ENCODE data around the gene IFNW1.

The IFNW1 gene

DNA sequence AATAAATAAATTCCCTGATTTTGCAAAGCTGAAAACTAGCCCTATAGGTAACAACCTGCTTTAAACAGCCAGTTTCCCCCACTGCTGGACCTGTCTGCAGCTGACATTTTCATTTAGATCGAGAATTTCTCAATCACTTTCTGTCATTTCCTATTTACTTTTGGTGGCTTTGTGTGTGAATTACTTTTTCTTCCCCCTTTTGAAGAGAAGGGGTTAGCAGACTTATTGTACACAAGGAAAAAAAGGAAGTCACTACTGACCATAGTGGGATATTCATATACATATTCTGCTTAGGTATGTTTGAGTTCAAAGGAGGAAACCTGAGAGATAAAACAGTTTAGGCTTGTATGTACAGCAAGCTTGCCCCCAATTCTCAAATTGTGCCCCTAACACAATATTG, 36.8 kb downstream of the IFNW1 start:
- DNase-seq: no peak

DNA sequence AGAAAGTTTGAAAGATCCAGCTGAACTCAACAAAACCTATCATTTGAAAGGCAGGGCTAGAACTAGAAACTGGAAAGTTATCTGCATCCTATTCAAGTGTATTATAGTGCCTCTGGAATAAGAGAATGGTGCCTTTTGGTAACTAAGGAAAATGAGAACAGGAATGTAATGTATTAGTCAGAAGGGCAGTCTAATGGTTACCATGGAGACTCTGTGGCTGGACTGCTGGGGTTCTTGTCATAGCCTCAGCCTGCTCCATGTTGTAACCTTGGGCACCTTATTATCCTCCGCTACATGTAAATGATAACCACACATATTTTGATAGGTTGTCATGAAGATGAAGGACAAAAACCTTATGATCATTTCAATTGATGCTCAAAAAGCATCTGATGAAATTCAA, 39.3 kb downstream of the IFNW1 start:
- no peak for DNase-seq

DNA sequence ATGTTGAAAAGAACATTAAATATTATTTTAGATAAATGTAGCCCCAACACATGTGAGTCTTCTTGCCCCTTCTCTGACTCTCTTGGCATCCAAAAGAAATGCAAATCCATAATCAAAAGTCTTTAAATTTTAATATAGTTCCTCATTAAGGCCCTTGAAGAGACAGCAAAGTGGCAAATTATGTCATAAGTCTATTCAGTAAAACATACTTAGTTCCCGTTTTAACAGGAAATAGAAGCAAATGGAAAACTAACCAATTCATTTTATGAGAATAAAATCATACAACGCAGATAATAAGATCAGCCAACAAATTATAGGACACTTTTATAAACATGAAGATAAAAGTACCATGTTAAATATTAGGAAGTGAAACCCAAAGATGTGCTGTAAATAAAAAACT, 43.8 kb downstream of the IFNW1 start:
- no peak for DNase-seq

DNA sequence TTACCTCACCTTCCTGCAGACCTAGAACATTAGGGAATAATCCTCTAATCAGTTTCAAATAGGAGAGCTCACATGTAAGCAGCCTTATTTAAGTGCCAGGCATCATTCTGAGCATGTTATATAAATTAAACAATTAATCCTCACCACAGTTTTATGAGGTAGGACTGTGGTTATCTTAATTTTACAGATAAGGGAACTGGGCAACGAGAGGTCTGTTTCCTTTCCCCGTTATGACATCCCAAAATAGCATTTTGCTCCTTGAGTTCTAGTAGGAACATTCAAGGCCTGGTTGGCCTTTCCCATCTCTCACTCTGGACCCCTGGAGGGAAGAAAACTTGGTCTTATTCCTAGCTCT, 44.8 kb downstream of the IFNW1 start:
- no peak for DNase-seq

- peak in 4 of 5 donors; percentile 17 to 86 (median 26) for DNase-seq
Measured at GRCh38 chr9:21096172-21096900, 45.3 kb downstream of the IFNW1 start.

DNA sequence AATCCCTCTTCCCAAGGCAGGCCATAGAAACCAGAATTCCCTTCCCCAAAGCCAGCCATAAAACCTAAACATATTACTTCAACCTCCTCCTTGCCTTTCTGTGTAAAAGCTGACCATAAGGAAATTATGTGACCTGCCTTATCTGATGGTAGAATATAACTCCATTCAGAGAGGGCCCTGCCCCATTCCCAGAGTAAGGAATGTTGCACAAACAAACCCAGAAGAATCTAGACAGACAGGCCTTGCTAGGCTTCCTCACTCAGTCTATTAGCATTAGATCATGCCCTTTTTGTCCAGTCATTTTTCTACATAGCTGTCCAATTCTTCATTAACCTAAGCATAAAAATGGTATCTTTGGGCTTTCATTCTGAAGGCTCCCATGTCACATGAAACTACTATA, 46.1 kb downstream of the IFNW1 start:
- DNase-seq: no peak

All from T-helper 1 cell (primary cell).